Dedifferentiated amniotic fluid mesenchymal stem cell (primary cell): ENCODE measurements around the gene IPCEF1.

ENCODE experiments used
- DNase-seq: peaks from one replicate; pipeline ENCODE4 v3.0.0-alpha.2; 2016; ENCODE audit errors: extremely low spot score

IPCEF1 gene

DNA sequence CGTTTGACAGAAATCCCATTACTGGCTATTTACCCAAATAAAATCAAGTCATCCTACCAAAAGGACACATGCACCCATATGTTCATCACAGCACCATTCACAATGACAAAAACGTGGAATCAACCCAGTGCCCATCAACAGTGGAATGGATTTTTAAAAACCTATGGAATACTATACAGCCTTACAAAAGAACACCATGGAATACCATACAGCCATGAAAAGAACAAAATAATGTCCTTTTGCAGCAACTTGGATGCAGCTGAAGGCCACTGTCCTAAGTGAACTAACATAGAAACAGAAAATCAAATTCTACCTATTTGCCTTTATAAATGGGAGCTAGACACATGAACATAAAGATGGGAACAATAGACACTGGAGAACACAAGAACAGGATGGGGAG is 17.4 kb upstream of the IPCEF1 start:
- DNase-seq = no peak

DNA sequence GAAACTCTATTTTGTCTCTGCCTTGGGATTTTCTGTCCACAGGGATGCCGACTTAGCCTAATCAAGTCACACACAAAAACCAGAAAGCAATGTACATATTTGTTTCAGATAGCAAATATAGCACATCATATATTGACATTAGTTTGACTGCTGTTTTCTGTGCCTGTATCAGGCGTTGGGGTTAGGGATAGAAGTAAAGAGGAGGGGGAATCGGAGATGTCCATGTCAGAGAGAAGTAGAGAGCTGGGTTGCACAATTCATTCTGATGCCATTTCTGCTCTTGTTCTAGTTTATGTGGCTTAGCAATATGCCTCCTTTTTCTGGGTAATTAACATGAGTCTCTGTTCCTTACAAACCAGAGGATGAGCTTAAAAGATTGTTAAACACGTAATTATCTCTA is 14.7 kb upstream of the IPCEF1 start:
- no peak for DNase-seq

DNA sequence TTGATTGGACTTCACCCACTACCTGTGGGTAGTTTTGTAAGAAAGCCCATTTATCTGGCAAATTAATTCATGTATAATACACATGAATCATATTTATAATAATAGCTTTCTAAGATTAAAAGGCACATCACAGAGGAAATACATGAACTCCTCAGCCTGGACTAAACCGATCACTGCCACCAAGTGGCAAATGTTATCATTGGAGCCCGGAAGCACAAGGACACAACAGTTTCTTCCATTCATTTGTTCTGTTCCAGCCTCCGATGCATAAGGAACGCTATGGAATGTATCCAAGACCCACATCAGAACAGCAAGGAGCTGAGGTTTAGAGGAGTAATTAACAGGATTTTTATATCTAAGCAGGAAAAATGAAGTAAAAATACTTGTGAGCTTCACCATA is 13.9 kb upstream of the IPCEF1 start:
- DNase-seq = peak; percentile 44

DNA sequence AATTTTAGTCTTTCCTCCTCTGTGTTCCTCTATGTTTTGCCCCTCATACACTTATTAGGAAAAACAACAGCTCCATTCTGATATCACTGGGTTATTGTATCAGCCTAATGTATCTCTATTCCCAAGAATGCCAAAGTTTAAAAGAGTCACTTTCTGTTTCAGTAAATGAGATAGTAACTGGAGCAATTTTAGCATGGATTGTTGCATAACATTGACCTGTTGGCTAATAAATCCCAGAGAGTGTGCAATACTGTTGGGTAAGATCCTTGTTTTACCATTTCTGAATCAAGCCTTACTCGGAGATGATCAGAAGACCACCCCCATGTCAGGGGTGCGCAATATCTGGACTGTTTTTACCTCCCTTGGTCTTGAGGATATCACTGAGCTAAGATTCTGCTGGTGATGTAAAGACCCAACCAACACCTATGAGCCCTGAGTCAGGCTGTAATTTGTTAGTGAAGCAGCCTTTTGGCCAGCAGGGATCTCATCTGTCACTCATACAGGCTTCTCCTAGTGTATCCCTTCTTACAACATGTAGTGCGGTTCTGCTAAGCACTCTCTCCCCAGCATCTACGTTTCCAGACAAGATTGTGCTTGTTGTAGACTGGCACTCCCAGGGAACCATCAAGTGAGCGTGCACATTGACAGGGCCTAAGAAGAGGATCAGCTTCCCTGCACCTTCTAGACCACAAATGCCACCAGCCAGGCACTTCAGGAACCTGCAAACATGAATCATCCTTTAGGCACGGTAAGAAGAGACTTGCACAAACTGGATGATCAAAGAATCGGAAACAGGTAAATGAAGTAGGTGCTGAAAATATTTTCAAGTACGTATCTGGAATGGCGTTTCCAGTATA is 11.5 kb upstream of the IPCEF1 start:
- DNase-seq = no peak

DNA sequence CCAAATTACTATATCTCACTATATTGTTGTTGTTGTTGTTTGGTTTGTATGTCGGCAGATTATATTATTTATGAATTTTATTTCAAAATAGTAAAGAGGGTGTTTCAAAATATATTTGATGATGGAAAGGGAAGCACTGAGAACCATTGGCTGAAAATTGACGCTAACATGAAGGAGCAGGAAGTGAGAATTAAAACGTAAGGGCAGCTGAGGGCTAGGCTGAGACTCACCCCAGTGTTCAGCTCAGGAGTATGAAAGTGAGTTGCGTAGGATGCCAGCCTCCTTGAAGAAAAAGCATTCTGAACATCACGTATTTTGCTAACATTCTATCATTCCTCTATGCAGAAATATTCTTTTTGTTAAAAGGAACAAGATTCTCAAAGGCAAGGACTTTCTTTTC is 10.7 kb upstream of the IPCEF1 start:
- no peak for DNase-seq

DNA sequence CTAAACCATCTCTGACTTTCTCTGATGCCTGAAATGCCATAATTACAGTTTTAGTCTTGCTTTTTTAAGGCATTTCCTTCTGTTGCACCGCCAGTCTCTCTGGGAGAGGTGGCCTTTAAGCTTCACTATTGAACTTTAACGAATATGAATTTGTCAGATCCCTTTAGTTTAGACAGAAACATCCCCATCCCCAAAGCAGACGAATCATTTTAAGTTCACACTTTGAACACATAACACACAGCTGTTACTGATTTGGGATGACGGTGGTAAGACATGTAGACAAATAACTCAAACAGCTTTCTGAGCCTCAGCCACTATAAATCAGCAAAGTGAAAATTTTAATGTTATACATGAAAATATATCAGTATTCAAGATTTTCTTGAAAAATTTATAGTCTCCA is 7.2 kb upstream of the IPCEF1 start:
- no peak for DNase-seq

DNA sequence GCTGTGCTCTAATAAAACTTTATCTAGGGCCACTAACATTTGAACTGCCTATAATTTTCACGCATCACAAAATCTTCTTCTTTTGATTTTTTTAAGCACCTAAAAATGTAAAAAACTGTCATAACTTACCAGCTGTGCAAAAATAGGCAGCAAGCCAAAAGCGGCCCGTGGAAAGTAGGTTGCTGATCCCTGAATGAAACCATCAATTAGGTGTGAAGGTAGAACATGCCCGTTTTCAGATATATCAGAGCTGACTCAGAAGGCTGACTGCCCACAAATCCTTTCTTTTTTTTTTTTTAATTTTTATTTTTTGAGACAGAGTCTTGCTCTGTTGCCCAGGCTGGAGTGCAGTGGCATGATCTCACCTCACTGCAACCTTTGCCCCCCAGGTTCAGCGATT is 4.9 kb upstream of the IPCEF1 start:
- no peak for DNase-seq

DNA sequence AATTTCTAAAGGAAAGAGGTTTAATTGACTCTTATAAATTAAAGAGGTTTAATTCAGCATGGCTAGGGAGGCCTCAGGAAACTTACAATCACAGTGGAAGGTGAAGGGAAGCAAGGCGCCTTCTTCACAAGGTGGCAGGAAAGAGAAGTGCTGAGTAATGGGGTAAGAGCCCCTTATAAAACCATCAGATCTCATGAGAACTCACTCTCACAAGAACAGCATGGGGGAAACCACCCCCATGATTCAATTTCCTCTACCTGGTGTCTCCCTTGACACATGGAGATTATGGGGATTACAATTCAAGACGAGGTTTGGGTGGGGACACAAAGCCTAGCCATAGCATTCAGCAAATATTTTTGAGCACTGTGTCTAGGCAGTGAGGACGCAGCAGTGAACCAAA is 3.9 kb upstream of the IPCEF1 start:
- DNase-seq = no peak

DNA sequence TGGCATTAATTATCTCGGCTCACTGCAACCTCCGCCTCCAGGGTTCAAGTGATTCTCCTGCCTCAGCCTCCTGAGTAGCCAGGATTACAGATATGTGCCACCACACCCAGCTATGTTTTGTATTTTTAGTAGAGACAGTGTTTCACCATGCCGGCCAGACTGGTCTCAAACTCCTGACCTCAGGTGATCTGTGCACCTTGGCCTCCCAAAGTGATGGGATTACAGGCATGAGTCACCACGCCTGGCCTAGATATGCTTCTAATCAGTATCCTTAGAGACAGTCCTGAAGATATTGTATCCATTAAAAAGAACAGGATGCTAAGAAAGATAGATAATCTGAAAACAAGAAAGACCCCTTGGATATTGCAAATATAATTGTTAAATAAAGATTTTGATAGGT is 3.1 kb upstream of the IPCEF1 start:
- no peak for DNase-seq

DNA sequence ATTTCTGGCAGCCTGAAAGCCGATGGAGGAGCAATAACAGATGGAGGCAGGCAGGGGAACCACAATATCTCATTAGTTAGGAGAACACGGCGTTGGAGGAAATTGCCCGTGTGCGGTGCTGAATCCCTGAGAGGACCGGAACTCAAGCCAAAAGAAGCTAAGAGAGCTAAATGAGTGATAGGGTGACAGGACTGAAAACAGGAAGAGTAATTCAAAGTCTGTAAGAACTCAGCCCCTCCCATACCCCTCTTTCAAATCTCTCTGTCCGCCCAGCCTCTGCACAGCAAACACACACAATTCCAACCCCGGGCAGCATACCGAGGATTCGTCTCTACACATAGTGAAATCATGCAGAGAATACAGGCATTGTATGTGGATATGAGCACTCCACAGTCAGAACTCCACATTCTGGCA is 2.6 kb upstream of the IPCEF1 start:
- DNase-seq = no peak

DNA sequence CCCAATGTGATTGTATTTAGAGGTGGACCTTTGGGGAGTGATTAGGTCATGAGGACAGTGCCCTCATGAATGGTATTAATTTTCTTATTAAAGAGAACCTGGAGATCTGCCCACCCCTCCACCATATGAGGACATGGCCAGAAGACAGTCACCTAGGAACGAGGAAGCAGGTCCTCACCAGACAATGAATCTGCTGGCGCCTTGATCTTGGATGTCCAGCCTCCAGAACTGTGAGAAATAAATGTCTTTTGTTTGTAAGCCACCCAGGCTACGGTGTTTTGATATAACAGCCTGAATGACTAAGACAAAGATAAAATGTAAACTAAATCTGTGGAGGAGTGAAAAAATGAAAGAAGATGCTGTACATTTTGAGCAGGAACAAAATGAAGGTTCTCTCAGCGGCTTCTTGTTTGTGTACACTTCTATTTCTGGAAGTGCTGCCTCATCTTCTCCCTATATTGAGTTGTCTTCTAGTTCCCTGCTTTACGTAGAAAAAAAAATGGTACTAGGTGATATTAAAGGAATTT is 1.5 kb upstream of the IPCEF1 start:
- DNase-seq = no peak

DNA sequence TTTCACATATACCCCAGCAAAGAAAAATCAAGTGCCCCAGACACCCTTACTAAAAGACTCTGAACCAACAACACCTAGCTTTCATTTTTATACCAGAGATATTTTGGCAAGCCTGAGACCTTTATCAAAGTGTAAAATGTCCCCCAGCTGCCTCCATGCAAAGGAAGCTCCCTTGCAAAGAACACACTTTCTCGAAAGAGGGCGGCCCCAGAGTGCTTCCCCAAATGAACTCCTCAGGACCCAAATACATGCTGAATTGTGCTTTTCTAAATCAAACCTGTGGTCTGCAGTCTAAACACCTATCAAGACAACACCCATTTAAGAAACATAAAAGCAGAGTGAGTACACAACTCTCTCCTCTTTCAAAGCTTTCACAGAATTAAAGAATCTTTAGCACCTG is 490 bp downstream of the IPCEF1 start:
- no peak for DNase-seq

DNA sequence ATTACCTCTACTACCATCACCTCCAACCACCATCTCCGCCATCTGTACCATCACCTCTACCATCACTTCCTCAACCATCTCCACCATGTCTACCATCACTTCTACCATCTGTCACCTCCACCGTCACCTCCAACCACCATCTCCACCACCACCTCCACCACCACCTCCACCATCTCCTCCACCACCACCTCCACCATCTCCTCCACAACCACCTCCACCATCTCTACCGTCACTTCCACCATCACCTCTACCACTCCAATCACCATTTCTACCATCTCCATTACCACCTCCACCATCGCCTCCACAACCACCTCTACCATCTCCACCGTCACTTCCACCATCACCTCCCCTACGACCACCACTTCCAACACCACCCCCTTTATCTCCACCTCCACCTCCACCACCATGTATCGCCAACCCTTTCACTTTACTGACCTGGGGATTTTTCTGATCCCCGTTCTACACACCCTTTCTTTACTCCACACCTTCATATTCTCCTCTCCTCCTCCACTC is 2.3 kb downstream of the IPCEF1 start:
- DNase-seq = no peak

DNA sequence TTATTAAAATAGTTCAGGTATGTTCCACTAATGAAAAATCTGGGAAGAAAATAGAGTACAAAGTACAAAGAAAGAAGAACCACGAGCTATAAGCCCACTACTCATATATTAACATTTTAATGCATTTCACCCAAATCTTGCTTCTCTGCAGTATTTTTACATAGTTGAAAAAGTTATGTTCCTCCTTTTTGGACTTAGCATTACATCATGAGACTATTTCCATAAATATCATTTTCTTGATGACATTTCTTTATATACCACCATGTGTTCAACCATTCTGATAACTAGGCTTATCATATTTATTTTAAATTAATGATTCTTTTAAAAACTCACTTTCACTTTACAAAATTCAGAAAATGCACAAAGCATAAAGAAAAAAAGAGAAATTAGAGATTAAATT is 3.0 kb downstream of the IPCEF1 start:
- DNase-seq = no peak

DNA sequence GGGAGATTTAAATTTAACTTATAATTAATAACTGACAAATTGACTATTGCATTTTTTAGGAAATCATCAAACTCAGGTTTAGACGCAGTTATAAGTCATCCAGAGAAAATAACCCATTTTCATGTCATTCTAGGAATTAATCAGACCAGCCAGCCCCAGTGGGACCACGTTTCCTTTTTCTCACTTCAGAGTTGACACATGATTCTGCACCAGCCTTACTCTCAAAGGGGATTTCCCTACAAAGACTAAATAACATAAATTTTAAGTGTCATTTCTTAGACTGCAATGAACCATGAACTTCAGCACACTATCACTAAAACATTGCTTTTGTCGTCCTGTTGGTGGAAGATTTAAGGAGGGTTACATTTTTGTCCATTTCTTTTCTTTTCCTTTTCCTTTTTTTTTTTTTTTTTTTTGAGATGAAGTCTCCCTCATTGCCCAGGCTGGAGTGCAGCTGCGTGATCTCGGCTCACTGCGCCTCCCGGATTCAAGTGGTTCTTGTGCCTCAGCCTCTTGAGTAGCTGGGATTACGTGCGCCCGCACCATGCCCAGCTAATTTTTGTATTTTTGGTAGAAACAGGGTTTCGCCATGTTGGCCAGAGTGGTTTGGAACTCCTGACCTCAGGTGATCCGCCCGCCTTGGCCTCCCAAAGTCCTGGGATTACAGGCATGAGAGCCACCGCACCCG is 3.6 kb downstream of the IPCEF1 start:
- no peak for DNase-seq

DNA sequence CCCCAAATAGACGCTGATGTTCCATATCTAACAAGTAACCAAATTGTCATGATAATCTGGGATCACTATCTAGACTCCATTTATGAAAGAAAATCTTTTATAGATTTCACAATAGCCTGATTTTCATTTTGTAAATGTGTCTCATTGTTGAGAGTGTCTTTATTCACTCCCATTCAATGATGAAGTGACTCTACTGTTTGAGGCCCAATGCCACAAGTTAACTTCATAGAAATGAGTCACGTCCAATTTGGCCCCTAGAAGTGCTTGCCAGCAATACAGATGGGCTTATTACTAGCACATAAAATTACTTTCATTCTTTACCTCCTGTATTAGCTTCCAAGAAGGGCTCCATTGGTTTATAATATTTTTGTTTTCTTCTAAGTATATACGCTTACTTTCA is 6.3 kb downstream of the IPCEF1 start:
- no peak for DNase-seq

DNA sequence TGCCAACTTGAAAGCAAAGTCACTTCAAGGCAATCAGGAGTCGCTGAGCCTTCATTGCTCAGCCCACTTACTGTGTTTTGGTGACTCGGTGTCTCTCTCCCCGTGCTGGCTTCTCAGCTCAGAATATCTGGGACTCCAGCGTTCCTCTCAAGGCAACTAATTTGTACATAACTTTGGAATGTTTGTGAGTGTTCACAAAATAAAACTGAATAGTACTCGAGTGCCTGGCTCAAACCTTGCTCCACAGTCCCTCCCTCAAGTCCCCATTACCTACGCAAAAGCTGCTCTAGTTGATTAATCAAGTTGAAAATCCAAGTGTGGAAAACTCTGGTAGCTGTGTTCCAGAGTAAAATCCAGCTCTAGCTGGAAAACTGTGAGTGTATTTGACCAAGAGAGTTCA is 8.6 kb downstream of the IPCEF1 start:
- DNase-seq = no peak

DNA sequence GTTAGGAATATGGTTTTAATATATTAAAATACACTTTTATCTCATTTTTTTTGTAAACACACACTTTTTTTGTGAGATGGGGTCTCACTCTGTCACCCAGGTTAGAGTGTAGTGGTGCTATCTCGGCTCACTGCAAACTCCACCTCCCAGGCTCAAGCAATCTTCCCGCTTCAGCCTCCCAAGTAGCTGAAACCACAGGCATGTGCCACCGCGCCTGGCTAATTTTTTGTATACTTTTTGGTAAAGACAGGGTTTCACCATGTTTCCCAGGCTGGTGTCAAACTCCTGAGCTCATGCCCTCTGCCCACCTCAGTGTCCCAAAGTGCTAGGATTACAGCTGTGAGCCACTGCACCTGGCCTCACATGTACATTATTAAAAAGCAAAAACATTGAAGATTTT is 10.8 kb downstream of the IPCEF1 start:
- no peak for DNase-seq

DNA sequence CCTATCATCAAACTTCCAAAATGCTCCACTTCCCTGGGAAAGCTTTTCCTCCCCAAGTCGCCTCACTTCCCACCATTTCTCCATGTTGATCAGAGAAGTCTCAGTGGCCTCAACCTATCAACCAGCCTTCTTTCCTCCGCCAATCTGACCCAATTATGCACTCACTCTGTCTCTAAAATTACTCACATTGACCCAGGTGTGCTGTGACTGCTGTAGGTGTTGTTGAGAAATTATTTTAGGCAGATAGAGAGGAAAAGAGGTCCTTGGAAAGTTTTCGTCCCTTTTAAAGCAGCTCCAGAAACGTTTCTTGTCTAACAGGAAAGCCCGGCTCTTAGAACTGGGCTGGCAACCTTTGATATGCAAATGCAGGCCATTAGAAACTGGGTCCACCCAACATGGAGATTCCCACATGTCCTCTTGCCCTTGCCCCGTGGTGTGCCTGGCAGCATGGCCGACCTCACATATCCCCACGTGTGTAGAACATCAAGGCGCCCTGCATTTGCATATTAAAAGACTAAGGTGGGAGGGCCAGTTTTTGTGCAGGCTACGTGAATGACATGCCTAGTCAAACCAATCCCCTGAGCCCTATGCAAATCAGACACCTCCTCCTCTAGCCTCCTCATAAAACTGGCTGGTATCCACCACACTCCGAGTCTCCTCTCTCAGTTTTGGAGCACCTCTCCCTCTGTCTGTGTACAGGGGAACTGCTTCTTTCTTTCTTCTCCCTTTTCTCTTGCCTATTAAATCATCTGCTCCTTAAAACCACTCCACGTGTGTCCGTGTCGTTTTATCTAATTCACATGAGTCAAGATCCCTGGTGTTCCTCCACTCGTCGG is 12.9 kb downstream of the IPCEF1 start:
- no peak for DNase-seq

DNA sequence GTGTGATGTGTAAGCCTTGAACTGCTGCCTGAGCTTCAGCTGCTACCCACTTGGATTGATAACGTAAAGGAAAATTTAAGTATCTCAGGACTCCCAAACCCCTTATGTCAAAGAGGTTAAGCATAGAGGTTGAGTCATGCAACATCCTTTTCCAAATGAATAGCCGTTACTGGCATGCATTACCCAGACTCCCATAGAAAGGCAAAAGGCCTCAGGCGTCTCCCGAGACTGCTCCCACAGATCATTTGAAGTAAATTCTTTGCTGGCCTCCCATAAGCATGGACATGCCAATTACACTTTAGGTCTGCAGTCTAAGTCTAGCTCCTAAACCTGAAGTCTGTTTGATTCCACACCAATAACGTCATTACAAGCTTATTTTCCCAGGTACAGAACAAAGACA is 14.7 kb downstream of the IPCEF1 start:
- DNase-seq = no peak

DNA sequence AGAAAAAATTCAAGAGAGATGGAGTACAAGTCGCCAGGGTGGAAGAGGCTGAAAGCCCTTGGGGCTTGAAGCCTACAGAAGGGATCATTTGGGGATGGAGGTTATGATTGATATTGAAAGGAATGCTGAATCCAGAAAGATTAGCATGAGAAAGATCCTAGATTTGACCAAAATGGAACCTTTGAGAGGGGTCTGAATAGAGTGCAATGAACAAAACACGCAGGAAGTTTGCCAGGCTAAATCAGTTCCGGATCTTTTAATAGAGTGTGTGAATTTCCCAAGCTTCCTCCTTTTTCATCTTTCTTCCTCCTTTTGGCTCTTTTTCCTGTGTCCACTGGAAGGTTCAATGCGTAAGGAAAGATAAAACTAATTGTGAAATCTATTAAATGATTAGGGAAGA is 15.3 kb downstream of the IPCEF1 start:
- no peak for DNase-seq

DNA sequence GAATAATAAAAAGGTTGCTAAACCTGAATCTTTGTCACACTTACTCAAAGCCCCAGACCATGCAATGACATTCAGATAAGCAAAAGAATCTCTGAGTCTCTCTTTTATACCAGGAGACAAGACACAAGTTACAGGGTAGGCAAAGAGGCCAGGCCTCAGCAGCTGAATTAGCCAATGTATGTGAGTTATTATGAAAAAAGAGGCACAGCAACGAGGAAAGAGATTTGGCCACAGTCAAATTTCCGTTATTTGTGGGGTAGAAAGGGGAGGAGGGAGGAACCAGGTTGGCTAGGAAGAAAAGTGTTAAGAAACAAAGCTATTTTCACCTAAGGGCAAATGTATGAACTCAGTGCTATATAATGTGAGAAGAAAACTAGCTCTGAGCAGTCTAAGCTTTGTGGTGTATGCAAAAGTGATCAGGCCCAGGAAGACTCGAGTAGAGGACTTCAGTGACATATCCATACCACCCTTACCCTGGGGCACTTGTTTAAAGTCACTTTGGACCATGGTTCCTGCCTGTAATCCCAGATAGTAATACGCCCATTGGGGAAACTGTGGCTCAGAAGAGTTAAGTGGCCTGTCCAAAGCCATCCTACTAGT is 19.1 kb downstream of the IPCEF1 start:
- DNase-seq = no peak
